Activated T-cell treated with anti-CD3 and anti-CD28 coated beads, Interleukin-2, amount 50 U/mL, for 24 hours (primary cell): Measurements from ENCODE around the gene FOXO6.

Experiments used
- DNase-seq: peaks from one replicate; pipeline ENCODE4 v3.0.0-alpha.2; 2020
- H3K27ac Mint-ChIP-seq: 2 replicates; pipeline ENCODE4 v1.8.0; 2020; ENCODE audit warnings: mild to moderate bottlenecking, mixed read lengths
- H3K27me3 Mint-ChIP-seq: 2 replicates; pipeline ENCODE4 v1.8.0; 2020; ENCODE audit warnings: mixed read lengths
- H3K36me3 Mint-ChIP-seq: 2 replicates; pipeline ENCODE4 v1.8.0; 2020; ENCODE audit warnings: low read depth, mixed read lengths
- H3K4me1 Mint-ChIP-seq: 2 replicates; pipeline ENCODE4 v1.8.0; 2020; ENCODE audit warnings: low read depth, mixed read lengths
- H3K4me3 Mint-ChIP-seq: 2 replicates; pipeline ENCODE4 v1.8.0; 2020; ENCODE audit warnings: mild to moderate bottlenecking, moderate library complexity, mixed read lengths
- H3K9me3 Mint-ChIP-seq: 2 replicates; pipeline ENCODE4 v1.8.0; 2020; ENCODE audit warnings: mixed read lengths

The FOXO6 gene

DNA sequence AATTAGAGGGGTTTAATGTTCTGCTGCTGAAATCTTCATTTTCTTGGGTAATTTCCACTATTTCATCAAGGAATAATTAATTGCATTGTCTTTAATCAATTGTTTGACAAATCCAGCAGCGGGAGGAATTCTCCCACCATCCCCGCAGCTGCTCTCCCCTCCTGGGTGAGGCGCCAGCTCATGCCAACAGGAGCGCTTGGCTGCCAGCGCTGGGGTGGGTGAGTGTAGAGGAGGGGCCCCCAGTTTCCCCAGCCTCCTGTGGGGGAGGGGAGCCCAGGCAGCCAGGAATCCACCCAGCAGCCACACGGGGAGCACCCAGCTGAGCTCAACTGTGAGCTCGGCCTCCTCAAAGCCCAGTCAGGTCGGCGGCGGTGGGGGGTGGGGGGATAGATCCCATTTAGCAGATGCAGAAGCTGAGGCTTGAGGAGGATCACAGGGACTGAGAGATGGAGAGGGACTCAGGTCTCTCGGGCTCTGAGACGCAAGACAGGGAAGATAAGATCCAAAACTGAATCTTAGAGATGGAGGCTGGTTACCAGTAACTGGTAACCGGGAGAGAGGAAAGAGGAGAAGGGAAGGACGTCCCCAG is 46.5 kb downstream of the FOXO6 start:
- no peaks in the 10 kb centered on the region for H3K9me3 Mint-ChIP-seq
- H3K27ac Mint-ChIP-seq: no peak overlapping the region

DNA sequence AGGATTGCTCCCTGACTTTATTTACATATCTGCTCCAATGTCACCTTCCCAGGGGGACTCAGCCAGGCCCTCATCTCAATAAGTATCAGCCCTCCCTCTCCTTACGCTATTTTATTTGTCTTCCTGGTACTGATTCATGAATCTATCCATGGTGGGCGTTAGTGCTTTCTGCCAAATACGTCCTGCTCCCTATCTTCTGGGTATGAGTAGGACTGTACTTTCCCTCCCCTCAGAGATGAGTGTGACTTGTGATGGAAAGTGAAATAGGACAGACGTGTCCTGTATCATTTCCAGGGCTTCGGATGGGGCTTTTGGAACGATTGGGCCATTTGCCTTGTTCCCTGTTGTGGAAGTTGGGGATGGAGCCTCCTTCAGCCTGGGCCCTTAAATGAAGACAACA is 47.5 kb downstream of the FOXO6 start:
- Mint-ChIP-seq H3K36me3 (no peaks in the 10 kb centered on the region), H3K27ac (no peak overlapping the region), H3K9me3 (no peaks in the 10 kb centered on the region), H3K4me3 (no peak overlapping the region), H3K27me3 (peaks cover 25% of the 10 kb centered on the region), H3K4me1 (no peaks in the 10 kb centered on the region)
- DNase-seq: no peak

More for the DNA sequence above, 46.5 kb downstream of the FOXO6 start:
- DNase-seq: no peak
- no peak overlapping the region for H3K4me3 Mint-ChIP-seq
- H3K27me3 Mint-ChIP-seq: peaks cover 31% of the 10 kb centered on the region
- no peaks in the 10 kb centered on the region for H3K36me3 Mint-ChIP-seq
- no peaks in the 10 kb centered on the region for H3K4me1 Mint-ChIP-seq

DNA sequence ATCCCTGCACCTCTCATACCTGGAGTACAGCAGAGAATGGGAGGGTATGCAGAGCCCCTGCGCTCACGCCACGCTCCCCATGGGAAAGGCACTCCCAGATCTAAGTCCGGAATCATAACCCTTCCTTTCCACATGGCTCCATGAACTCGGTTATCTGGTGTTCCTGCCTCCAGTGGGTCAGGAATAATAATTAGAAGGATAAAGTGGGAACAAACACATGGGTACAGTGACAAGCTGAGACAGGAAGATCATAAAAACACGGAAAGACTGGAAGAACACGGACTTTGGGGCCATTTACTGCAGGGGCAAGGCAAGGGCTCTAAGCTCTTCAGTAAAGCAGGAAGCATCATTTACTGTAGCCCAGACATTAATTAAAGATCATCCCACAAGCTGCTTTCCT is 48.6 kb downstream of the FOXO6 start:
- H3K9me3 Mint-ChIP-seq: no peaks in the 10 kb centered on the region
- H3K36me3 Mint-ChIP-seq: no peaks in the 10 kb centered on the region
- H3K4me3 Mint-ChIP-seq: no peak overlapping the region
- H3K27me3 Mint-ChIP-seq: peaks cover 22% of the 10 kb centered on the region
- no peak for DNase-seq
- H3K27ac Mint-ChIP-seq: no peak overlapping the region
- H3K4me1 Mint-ChIP-seq: no peaks in the 10 kb centered on the region

DNA sequence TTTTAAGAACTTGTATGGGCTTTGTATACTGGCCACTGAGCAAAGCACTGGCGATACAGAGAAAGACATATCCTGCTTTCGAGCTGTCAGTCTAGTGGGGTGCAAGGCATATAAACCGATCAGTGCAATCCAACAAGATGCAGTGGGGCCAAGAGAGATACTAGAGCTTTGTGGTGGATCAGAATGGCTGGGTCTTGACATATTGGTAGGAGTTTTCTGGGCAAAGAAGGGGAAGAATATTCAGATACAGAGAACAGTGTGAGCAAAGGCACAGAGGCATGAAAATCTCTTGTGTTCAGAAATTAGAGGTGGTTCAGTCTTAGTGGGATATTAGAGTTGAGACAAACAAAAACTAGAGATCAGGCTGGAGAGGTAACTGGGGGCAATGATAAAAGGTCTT is 49.2 kb downstream of the FOXO6 start:
- H3K4me1 Mint-ChIP-seq: no peaks in the 10 kb centered on the region
- H3K4me3 Mint-ChIP-seq: no peak overlapping the region
- no peaks in the 10 kb centered on the region for H3K36me3 Mint-ChIP-seq
- no peaks in the 10 kb centered on the region for H3K9me3 Mint-ChIP-seq
- DNase-seq: no peak
- no peak overlapping the region for H3K27ac Mint-ChIP-seq
- H3K27me3 Mint-ChIP-seq: peaks cover 18% of the 10 kb centered on the region

DNA sequence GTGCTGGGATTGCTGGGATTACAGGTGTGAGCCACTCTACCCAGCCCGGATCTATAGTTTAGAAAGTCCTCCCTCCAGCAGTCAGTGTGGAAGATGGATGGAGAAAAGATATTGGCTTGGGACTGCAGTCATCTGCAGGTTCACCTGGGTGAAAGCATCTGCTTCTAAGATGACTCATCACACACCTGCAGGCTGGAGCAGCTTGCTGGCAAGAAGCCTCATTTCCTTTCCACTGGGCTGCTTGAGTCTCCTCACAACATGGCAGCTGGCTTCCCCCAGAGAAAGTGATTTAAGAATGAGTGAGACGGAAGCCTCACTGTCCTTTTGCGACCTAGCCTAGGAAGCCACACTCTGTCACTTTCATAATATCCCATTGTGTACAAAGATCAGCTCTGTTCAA is 50.0 kb downstream of the FOXO6 start:
- H3K27me3 Mint-ChIP-seq: peaks cover 18% of the 10 kb centered on the region
- no peaks in the 10 kb centered on the region for H3K9me3 Mint-ChIP-seq
- H3K4me1 Mint-ChIP-seq: no peaks in the 10 kb centered on the region
- no peak overlapping the region for H3K27ac Mint-ChIP-seq
- H3K36me3 Mint-ChIP-seq: no peaks in the 10 kb centered on the region
- DNase-seq: no peak
- no peak overlapping the region for H3K4me3 Mint-ChIP-seq

DNA sequence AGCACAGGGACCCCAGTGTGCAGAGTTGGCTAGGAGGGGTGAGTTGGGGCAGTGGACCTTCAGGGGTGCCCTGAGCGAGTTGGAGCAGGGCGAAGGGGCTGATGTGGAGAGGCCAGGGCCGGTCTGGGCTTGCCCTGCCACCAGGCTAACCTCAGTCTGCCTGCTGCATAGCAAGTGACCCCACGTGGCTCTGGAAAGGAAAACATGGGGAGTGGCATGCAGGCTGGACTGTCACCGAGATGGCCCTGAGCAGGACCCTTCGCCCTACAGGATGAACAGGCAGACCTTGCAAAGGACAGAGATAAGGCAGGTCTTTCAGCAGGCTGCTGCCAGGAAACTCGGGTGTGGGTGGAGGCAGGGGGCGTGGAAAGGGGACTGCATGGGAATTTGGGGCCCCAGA is 51.5 kb downstream of the FOXO6 start:
- no peak for DNase-seq
- Mint-ChIP-seq H3K4me1 (no peaks in the 10 kb centered on the region), H3K36me3 (no peaks in the 10 kb centered on the region), H3K27ac (no peak overlapping the region), H3K4me3 (no peak overlapping the region), H3K9me3 (no peaks in the 10 kb centered on the region), H3K27me3 (peaks cover 23% of the 10 kb centered on the region)

DNA sequence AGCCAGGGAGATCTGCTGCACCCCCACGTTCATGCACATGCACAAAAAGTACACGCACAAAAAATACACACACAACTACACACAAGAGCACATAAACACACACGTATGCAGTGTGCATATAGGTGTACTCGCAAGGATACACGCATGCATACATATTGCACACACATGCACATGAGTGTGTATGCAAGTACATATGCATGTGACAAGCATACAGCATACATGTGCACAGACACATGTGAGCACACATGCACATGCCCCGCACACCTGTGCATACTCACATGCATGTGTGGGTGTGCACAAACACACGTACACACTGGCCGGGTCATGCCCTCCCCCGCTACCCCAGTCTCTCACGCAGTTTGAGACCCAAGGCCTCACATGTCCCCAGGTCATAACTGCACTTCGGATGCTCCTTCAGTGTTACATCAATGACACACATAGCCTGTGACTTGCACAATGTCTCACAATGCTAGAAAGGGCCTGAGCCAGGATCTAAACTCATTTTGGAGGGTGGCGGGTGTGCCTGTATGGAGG is 52.6 kb downstream of the FOXO6 start:
- H3K9me3 Mint-ChIP-seq: no peaks in the 10 kb centered on the region
- no peak overlapping the region for H3K27ac Mint-ChIP-seq

DNA sequence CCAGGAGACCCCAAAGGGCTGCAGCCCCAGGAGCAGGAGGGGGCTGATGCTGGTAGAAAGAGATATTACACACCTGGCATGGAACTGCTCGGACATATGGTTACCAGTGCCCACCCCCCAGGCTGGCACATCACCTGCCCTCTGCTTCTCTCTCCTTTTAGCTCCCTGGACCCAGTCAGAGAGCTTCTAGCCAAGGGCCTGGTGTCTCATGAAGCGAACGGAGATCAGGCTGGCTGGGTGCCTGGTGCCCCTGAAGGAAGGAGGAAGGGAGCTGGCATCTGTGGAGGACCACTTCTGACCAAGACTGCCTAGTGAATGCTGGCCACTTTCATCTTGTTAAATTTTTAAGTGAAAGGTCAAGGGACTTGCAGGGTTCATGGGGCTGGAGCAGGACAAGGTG is 53.1 kb downstream of the FOXO6 start:
- Mint-ChIP-seq H3K27ac (no peak overlapping the region), H3K4me3 (no peak overlapping the region), H3K9me3 (no peaks in the 10 kb centered on the region), H3K27me3 (peaks cover 15% of the 10 kb centered on the region), H3K36me3 (no peaks in the 10 kb centered on the region), H3K4me1 (no peaks in the 10 kb centered on the region)
- no peak for DNase-seq

More for the DNA sequence above, 52.6 kb downstream of the FOXO6 start:
- Mint-ChIP-seq H3K4me1 (no peaks in the 10 kb centered on the region), H3K36me3 (no peaks in the 10 kb centered on the region), H3K27me3 (peaks cover 19% of the 10 kb centered on the region), H3K4me3 (no peak overlapping the region)
- DNase-seq: no peak

DNA sequence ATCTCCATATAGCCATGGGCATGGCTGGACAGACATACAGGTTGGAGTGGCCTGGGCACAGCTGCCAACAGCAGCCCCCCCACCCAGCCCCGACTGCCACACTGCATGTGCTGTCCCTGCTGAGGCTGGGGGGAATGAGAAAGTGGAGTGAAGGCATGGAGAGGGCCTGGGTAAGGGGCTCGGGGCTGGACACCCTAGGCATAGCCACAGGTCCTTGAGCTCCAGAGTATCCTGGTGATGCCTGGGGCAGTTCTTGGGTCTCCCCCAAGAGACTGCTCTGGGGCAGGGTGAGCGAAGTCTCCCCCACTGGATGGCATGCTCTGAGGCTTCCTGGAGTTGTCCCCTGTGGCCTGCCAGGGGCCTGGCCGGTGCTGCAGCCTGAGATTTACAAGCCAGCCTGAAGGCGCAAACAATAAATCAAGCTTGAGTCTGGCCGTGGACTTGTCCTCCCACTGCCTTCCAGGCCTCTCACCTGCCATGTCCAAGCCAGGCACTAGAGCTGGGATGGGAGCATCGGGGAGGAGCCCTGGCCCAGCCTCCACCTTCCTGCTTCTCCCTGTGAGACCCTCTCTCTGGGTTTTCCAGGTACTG is 53.6 kb downstream of the FOXO6 start:
- H3K4me3 Mint-ChIP-seq: no peak overlapping the region
- peaks cover 10% of the 10 kb centered on the region for H3K27me3 Mint-ChIP-seq
- no peaks in the 10 kb centered on the region for H3K4me1 Mint-ChIP-seq
- no peaks in the 10 kb centered on the region for H3K9me3 Mint-ChIP-seq
- H3K36me3 Mint-ChIP-seq: no peaks in the 10 kb centered on the region
- DNase-seq: no peak
- no peak overlapping the region for H3K27ac Mint-ChIP-seq

DNA sequence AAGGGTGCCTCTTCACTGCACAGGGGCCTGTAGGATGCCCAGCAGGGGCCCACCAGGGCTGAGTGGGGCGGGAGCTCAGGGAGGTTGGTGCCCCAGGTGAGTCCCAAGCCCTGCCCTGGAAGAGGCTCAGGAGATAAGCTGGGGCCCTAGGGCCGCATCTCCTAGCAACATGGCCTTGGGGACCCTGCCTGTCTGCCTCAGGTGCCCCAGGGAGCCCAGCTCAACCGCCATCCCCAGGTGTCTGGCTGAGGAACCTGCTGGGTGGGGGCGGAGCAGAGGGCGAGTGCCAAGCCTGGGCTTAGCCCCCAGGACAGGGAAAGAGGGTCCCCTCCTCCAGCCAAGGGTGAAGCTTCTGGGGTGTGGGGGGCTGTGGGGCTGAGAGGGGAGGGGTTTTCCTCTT is 54.8 kb downstream of the FOXO6 start:
- no peak for DNase-seq
- no peaks in the 10 kb centered on the region for H3K9me3 Mint-ChIP-seq
- H3K36me3 Mint-ChIP-seq: no peaks in the 10 kb centered on the region
- no peaks in the 10 kb centered on the region for H3K4me1 Mint-ChIP-seq
- no peak overlapping the region for H3K27ac Mint-ChIP-seq
- H3K4me3 Mint-ChIP-seq: no peak overlapping the region
- H3K27me3 Mint-ChIP-seq: peaks cover 7% of the 10 kb centered on the region

DNA sequence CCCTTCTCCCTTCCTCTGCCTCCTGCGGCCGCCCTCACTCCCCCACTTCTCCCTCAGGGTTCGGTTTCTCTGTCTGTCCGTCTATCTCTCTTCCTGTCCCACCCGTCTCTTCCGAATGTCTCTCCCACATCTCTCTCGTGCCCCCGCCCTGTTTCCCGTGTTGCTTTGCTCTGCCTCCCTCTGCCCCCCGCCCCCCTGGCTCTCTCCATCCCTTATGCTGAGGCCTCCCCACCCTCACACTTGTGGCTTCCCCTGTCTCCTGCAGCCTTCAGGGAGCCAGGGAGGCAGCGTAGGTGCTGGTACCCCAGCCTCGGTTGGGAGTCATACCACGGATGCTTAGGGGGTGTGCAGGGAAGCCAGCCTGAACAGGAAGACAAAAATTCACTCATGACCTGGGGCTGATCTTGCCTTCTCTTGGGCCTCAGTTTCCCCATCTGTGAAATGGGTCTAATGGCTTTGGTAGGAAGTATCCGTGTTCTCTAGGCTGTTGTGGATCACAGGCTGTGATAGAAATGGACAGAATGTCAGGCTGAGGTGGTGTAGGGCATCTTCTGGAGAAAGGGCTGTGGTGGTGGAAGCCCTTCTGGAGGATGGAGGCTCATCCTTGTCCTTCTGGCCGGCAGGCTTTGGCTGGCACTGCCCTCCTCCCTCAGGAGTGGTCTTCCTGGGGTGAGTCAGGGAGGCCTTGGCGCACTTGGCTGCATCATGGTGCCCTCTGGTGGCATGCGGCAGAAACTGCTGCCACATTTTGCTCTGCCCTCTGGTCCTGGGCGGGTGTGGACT is 55.5 kb downstream of the FOXO6 start:
- H3K36me3 Mint-ChIP-seq: no peaks in the 10 kb centered on the region
- no peaks in the 10 kb centered on the region for H3K4me1 Mint-ChIP-seq
- no peaks in the 10 kb centered on the region for H3K9me3 Mint-ChIP-seq
- H3K4me3 Mint-ChIP-seq: no peak overlapping the region
- H3K27ac Mint-ChIP-seq: no peak overlapping the region
- peaks cover 7% of the 10 kb centered on the region for H3K27me3 Mint-ChIP-seq
- peak; percentile 75 for DNase-seq

DNA sequence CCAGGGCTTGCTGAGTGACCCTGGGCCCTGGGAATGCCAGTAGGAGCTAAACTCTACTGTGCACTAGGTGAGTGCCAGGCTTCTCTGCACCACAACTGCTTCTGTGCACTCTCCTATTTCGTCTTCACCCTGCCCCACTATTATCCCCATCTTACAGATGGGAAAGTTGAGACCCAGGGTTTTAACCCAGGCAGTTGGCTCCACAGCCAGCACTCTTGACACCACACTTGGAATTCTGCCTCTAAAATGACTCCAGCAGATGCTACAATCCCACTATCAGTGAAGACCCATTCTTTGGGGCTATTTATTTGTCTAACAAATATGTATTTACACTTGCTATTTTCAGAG is 56.1 kb downstream of the FOXO6 start:
- Mint-ChIP-seq H3K36me3 (no peaks in the 10 kb centered on the region), H3K27me3 (peaks cover 7% of the 10 kb centered on the region), H3K4me3 (no peak overlapping the region), H3K9me3 (no peaks in the 10 kb centered on the region), H3K4me1 (no peaks in the 10 kb centered on the region), H3K27ac (no peak overlapping the region)
- DNase-seq: no peak

DNA sequence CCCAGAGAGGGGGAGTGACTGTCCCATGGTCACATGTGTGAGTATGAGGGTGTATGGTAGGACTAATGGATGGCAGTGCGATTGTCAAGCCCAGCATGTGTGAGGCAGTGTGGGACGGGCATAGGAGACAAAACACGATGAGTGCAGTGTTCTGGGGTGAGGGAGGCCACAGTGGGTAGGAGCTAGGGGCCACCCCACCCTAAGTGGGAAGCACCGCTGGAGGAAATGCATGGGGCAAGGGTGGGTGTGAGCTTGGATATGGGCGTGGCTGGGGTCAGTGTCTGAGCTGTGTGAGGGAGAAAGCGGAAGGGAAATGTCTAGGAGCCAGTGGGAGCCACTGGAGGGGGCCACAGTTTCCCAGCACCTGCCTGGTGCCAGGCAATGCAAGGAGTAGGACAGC is 56.5 kb downstream of the FOXO6 start:
- Mint-ChIP-seq H3K9me3 (no peaks in the 10 kb centered on the region), H3K4me1 (no peaks in the 10 kb centered on the region), H3K27me3 (peaks cover 7% of the 10 kb centered on the region), H3K36me3 (no peaks in the 10 kb centered on the region), H3K4me3 (no peak overlapping the region), H3K27ac (no peak overlapping the region)
- no peak for DNase-seq

DNA sequence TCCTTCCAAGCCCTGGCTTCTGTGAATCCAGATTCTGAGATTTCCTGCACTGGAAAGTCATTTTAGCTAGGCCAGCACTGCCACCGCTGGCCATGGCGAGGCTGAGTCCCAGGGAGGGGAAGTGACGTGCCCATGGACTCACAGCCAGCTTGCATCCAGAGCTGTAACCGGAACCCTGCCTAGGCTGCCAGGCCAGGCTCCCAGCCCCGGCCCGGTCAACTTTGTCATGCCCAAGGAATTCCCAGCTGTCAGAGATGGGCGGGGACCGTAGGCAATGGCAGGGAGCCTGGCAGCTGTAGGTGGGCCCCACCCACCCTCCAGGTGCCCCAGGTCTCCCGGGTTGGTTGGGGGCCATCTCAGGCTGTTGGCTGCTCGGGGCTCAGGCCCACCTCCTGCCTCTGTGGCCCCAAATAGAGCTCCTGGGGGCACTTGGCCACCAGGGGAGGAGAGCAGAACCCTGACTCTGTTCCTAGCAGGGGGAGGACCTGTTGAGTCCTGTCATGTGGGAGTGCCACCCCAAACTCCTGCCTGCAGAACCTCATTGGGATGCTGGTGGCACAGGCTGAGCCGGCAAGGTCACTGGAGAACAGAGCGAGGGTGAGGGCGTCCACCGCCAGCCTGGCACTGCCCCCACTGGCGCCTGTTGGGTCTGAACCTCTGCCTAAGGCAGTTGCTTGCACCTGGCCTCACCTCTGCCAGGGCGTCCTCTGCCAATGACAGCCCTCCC is 57.8 kb downstream of the FOXO6 start:
- no peaks in the 10 kb centered on the region for H3K9me3 Mint-ChIP-seq
- peaks cover 7% of the 10 kb centered on the region for H3K27me3 Mint-ChIP-seq
- no peak overlapping the region for H3K27ac Mint-ChIP-seq
- no peaks in the 10 kb centered on the region for H3K36me3 Mint-ChIP-seq
- no peak overlapping the region for H3K4me3 Mint-ChIP-seq
- DNase-seq: no peak
- H3K4me1 Mint-ChIP-seq: no peaks in the 10 kb centered on the region
